ENCODE measurements around the gene MAFG.

MAFG gene

DNA sequence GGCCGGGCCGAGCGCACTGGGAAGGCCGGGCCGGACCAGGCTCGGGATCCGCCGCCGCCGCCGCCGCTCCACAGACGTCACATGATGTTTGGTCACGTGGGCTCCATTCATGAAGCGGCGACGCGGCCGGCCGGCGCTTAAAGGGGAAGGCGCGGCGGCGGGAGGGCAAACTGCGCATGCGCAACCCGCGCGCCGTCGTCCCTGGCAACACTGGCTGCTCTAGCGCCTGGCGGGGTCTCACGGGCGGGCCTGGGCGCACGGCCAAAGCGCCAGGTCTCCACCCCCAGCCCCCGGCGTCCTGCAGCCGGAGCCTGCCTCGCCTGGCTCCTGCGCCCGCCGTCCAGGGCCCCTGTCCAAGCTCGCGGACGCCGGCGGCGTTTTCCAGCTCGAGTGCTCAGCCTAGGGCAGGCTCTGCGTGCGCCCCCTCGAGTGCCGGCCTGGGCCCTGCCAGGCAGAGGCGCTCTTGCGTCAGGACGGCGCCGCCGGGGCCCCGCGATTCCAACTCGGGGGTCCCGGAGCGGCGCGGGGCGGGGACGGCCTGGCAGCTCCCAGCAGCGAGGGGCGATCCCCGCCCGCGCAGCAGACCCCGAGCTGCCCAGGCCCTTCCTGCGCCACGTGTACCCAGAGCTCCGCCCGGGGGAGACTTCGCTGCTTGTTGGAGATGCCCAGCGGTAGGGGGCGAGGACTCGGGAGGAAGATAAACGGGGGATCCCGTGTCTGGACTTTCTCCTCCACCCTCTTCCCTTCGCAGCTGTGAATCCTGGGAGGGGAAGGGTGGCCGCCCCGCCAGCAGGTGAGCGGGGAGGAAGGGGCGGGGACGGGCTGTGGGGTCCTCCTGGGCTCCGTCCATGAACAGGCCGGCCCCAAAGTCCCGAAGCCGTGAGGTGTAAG, at the start of gene MAFG:
MAFG (minus strand) TSS at position 83 of the 891 bp plus-strand sequence. CDS start 4,550 bp downstream, outside the sequence.
- DNase-seq: peak; percentile 98

DNA sequence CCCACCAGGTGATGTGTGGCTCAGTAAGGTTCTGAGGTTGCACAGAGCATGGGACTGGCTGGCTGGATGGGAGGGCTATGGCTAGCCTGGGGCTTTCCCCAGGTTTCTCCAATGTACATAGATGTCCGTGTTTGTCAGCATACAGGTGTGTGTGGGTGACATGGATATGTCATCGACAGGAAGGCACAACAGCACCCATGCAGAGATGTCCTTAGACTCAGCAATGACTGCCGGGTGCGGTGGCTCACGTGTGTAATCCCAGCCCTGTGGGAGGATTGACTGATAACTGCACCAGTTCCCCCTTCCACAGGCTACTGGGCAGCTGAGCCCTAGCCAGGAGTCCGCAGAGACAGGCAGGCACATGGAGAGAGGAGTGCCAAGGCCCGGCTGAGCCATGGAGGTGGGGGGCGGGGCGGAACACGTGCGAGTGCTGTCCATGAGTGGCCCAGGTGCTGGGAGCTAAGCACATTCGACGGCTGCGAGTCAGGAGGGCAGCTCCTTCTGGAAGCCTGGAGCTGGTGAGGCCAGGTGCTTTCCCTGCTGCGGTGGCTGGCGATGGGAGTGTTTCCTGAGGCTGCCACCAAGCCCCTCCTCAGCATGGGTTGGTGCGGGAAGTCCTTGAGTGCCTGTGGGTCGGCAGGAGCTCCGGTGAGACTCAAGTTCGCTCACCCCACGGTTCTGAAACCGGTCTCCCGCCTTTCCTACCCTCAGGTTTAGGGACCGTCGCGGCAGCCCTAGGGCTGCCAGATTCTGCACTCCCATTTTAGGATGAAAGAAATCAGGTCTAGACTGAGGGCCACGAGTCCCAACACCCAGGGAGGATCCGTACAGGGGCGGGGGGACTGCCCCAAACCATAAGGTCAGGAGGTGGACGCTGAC, 49.0 kb upstream of the MAFG start:
- peak; percentile 79 for DNase-seq

DNA sequence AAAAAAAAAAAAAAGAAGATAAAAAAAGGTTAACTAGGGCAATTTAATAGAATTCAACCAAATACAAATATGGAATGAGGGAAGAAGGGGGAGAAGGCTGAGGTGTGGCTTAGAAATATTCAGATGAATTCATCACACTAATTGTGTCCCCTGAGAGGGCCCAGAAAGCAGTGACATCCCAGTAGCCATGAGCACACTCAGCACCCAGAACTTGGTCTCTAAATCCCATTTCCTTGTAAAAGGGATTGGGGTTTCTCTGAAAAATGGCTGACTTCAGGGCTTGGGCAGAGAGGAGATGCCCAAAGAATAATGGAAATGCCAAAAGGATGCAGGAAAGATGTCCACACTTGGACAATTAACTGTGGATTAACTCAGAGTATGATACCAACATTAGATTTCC, 45.9 kb upstream of the MAFG start:
- DNase-seq: no peak

DNA sequence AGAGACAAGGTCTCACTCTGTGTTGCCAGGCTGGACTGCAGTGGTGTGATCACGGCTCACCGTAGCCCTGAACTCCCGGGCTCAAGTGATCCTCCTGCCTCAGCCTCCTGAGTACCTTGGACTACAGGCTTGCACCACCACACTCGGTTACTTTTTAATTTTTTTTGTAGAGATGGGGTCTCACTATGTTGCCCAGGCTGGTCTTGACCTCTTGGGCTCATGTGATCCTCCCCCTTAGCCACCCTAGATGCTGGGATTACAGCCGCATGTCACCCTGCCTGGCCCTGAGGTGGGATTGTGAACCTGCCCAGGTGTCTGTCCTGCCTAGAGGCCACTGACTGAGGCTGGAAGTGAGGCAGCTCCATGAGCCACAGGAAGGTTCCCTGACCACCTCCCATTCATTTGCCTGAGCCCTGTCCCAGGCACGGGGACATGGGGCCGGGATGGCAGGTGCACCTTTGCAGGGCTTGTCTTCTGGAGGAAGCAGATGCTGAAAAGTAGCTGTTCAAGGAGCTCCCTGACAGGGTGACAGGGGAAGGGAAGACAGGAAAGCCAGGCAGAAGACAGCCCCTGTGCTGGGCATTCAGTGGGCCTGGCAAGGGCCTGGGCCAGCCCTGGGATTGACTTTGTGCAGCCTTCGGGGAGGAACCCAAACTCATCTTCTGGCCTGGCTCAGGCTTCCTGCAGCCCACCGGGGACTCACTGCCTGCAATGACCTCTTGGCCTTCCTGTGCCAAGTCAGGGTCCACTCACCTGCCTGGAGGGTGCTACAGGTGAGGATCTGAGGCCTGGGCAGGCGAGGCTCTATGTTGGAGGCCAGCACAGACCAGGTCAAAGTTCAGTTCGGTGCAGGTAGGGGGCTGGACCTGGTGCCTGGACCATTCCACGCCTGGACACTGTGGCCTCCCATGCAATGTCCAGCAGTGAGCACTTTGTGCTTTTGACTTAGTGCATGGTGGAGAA, 41.6 kb upstream of the MAFG start:
- no peak for DNase-seq

DNA sequence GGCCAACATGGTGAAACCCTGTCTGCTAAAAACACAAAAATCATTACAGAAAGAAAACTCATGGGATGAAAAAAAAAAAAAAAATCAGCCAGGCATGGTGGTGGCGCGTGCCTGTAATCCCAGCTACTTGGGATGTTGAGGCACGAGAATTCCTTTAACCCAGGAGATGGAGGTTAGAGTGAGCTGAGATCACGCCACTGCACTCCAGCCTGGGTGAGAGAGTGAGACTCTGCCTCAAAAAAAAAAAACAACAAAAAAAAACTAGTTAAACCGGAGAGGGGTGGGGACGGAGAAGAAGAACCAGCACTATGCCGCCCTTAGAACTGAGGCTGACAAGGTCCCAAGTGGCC, 40.8 kb upstream of the MAFG start:
- no peak for DNase-seq

DNA sequence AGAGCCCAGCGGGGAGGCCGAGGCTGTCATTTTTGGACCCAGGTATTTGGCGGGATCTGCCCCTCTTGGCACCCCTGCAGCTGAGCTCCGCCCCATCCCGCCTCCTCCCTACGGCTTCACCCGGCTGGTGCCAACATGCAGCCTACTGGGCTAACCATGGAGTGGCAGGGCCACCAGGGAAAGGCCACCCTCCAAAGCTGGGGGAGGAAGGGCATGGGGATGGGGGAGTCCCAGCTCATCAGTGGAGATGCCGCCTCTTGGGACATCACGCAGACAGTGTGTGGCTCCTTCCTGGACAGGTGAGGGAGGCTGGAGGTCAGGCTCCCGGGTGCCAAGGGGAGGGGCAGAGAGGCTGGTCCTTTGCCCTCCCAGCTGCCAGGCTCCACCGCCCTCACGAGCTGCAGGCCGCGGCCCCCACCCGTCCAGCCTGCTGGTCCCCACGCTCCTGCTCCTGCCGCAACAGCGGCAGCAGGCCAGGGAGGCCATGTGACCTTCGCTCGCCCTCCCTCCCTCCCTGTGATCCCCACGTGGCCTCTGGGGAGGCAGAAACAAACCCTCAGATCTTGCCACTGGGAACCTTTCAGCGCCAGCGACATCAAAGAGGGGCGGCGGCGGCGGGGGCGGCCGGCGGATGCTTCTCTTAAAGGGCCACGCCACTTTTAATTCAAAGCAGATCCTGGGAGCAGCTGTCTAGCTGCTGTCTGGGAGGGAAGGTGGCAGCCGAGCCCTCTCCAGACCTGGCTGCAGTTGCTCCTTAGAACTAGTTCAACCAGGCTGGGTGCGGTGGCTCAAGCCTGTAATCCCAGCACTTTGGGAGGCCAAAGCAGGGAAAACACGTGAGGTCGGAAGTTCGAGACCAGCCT, 40.2 kb upstream of the MAFG start:
- DNase-seq: peak; percentile 99

DNA sequence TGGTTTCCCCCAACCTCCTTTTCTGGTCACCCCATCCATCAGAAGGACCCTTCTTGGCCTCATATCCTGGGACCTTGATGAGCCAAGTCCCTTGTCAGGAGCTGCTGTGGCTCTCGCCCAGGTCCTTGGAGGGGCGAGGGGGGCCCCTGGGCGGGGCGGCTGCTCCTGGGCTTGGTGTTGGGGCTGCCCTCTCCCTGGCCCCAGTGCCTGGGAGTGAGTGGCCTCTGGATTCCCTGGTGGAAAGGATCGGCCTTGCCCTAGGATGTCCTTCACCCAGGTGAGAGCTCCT, 39.7 kb upstream of the MAFG start:
- no peak for DNase-seq

DNA sequence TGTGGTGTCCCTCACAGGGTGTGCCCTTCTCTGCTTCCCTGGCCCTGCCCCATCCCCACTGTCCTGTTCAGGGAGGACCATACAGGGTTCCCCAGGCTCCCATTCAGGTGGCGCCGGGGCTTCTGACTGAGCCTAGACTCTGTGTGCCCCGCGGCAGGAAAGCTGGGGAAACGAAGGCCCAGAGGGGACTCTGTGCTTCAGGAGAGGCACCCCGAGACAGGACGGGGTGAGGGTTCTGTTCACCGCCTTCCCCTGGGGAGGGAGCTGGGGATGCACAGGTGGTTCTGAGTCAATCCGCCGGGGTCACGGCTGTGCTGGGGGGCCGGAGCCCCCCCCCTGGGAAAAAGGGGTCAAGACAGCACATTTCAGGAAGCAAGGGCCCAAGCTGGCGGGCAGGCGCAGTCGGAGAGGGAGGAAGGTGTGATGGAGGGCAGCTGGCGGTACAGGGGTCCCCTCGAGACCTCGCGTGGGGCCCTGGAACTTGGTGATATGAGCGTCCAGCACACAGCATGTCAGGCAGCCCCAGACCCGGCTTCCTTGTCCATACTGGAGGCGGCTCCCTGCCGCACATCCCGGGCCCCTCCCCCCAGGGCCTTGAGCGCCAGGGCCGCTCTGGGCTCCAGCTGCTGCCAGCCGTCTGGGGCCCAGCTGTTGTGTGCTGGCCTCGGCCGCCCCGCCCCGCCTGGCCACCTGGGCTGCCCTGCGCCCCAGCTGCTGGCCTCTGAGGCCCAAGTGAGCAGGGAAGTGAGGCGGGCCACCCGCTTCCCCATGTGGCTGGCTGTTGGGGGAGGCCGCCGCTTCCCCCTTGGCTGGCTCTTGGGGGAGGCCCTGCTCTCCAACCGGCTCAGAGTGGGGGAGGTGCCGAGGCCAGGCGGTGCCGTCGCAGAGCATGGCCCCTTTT, 39.1 kb upstream of the MAFG start:
- DNase-seq: peak; percentile 85

- no peak for DNase-seq
These were observed 36.7 kb upstream of the MAFG start for GRCh38 chr17:81964081-81964849.

DNA sequence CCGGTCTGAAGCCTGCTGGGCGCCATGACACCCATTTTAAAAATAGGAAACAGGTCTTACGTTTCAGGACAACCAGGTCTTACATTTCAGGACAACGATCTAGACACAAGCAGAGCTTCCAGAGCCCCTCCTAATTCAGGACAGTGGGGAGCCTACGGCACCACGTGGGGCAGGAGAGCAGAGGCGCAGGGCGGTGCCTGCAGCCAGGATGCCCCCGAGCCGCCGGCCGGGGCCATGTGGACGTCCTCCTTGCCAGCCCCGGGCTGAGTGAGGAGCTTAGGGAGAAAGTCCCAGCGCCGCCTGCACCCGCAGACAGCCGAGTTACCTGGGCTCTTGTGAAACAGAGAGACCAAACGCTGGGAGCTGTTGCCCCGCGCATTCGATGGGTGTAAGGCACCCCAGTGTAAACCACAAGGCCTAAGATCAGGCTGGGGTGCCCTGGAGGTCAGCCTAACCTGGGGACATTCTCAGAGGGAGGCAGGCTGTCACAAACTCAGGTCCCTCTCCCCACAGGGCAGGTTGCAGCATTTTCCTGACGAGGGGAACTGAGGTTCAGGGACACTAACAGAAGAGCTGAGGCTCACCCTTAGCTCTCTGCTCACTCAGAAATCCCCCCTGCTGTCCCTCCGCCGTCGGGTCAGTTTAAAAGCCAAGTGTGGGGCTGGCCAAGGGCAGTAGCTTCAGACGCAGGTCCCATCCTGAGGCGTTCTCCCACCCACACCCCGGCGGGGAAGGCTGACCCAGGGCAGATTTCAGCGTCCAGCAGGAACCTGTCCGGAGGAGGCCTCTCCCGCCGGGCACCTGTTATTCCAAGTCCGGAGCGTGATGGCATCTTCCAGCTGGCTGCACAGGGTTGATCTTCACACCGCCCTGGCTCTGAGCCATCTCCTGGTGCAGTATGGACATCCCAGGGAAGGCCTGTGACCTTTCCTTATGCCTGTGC, 35.2 kb upstream of the MAFG start:
- DNase-seq: peak; percentile 59

DNA sequence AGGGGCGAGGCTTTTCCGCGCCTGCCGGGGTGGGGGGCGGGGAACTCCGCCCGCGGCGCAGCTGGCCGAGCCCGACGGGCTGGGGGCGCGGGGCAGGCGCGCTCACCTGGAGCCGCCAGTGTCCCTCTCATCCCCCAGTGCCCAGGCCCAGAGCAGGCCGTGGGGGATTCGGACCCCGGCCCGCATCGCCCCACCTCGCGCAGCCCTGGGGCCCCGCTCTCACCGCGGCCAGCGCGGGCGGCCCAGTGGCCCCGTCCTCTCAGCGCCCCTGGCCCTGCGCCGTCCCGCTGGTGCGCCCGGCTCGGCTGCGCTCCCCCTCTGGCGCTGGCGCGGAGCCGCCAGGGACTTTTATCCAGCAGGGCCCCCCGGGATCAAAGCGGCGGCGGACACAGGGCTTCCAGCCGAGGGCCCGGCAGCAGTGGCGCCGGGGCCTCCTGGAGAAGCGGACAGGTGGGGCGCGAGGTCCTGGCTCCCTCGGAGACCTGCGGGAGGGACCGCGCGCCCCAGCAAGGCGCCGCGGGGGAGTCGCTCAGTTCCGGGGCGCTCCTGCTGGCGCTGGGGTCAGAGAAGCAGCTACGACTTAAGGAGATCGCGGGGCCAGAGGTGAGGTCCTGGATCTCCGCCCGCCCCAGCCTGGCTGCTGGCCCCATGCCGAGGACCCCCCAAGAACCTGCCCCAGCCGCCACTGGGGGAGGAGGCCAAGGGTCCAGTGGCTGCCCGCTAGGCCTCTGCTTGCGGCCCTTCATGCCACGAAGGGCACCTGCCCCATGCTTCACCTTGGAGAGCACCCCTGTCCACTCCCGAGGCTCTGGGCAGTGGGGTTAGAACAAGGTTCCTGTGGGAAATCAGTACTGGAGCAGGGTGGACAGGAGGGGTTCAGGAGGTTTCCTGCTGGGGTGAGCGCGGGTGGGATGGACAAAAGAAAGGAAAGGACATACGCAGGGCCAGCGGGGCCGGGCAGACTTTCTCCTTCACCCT, 34.3 kb upstream of the MAFG start:
- DNase-seq: peak; percentile 54

DNA sequence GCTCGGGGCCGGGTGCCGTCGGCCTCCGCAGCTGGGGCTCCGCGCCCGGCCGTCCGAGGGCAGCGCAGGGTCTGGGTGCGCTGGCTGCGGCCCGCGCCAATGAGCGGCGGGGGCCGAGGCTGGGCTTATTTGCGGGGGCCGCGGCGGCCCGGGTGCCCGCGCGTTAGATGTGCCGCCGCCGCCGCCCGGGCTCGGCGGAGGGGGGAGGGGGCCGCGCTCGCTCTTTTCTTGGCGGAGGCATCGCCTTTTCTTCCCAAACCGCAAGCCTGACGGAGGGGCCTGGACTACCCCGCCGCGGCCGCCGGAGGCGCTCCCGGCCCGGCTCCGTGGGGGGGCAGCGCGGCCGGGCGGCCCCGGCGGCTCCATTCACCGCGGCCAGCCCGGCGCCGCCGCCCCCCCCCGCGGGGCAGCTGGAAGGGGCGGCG, 33.6 kb upstream of the MAFG start, which contains the start of gene NOTUM:
NOTUM (minus strand) TSS at position 101 of the 425 bp plus-strand sequence. CDS start 278 bp downstream, outside the sequence.
- DNase-seq: peak; percentile 83

- peak; percentile 69 for DNase-seq
These were observed 32.8 kb upstream of the MAFG start for GRCh38 chr17:81960130-81960958.

DNA sequence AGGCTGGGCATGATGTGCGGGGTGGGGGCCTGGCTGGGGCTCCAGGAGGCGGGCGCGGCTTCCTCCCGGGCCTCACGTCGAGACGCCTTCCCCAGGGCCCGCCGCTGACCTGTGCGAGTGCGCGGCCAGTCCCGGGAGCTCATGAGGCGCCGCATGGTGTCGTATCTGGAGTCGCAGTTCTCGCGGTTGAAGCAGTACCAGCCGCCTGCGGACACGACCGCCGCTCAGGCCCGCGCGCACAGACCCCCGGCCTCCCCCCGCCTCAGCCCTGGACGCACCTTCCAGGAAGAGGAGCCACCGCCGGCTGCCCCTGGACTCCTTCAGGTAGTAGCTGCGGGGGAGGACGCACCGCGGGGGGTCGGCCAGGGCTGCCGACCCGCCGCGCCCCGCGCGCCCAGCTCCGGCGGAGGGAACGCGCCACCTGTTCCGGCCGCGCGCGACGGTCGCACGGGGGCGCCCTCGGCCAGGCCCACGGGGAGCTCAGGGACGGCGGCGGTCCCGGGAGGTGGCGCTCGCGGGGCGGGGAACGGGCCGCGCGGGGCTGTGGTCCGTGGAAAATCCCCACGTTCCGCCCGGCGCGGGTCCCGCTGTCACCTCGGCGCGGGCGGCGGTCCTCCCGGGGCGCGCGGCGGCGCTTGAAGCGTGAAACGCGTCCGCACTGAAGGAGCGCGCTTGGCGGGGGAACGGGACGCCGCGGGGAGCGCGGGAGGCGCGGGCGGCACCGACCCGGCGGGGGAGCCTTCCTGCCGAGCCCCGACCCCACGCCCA, 32.0 kb upstream of the MAFG start:
- peak; percentile 85 for DNase-seq

DNA sequence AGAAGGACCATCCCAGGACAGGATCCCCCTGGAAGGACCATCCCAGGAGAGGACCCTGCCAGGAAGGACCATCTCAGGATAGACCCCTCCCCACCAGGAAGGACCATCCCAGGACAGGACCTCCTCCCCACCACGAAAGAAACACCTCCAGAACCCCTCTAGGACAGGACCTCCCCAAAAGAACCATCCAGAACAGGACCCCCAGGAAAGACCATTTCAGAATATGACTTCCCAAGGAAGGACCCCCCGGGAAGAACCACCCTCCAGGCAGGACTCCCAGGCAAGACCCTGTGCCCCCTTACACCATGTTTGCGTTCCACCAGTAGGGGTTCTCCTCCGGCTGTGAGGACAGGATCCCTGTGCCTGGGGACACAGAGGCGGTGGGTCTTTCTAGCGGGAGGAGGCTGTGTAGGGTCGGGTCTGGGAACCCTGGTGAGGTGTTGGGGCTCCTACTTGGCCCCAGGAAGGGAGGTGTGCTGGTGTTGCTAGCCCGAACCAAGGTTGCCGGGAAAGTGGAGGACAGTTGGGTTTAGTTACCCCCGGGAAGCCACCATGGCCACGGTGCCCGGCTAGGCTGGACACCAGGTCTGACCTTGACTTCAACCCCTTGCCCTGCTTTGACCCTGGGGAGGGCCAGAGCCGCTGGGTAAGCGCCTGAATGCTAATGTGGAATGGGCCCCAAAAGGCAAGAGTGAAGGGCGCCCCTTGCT, 31.3 kb upstream of the MAFG start:
- DNase-seq: peak; percentile 54
